ENCODE results near the gene IRS2. TPM values are rescaled to one million over a fixed set of nuclear protein-coding genes. Genes with fewer than 3 reads are reported as not detected.

IRS2 gene
- total RNA-seq, 6 experiments from 2014 or later: 8.8 to 26.0 (median 17.5) TPM

DNA sequence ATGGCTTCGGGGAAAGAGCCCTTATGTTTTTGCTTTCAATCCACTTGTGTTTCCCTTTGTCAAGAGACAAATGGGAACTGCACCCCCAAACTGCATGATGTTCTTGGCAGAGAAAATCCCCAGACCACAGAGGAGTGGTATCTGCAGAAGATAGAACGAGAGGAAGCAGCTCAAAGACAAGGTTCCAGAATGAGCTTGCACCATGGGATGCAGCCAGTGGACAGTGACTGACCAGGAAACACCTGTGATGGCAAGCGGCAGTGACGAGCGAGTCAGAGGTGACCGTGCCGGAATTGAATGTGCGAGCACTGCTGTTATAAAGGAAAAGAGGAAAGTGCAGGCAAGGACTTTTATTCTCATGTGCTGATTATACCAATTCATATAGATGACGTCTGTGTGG lies 46.3 kb downstream of the IRS2 start:
- Histone ChIP-seq H3K36me3 (no peaks in the 10 kb centered on the region), H3K27me3 (no peaks in the 10 kb centered on the region), H3K4me3 (no peak overlapping the region), H3K9me3 (no peaks in the 10 kb centered on the region), H3K4me1 (peaks cover 0 to 3% (median 0%) of the 10 kb centered on the region in 4 donors), H3K27ac (no peak overlapping the region)
- TF ChIP-seq, protein P1, sequence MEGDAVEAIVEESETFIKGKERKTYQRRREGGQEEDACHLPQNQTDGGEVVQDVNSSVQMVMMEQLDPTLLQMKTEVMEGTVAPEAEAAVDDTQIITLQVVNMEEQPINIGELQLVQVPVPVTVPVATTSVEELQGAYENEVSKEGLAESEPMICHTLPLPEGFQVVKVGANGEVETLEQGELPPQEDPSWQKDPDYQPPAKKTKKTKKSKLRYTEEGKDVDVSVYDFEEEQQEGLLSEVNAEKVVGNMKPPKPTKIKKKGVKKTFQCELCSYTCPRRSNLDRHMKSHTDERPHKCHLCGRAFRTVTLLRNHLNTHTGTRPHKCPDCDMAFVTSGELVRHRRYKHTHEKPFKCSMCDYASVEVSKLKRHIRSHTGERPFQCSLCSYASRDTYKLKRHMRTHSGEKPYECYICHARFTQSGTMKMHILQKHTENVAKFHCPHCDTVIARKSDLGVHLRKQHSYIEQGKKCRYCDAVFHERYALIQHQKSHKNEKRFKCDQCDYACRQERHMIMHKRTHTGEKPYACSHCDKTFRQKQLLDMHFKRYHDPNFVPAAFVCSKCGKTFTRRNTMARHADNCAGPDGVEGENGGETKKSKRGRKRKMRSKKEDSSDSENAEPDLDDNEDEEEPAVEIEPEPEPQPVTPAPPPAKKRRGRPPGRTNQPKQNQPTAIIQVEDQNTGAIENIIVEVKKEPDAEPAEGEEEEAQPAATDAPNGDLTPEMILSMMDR (IDR thresholded peaks at IDR 0.05): no peak
- TF ChIP-seq POLR2A (IDR thresholded peaks at IDR 0.05): no peak
- DNase-seq: no peak
- intact Hi-C loops (cut with DNase I): no loop called here
- ATAC-seq: no peak
- WGBS (ENCODE audit: insufficient coverage, low coverage, low lambda C conversion rate, missing lambda C conversion rate): 74% methylated on average over 9 of the region's 9 CpGs

DNA sequence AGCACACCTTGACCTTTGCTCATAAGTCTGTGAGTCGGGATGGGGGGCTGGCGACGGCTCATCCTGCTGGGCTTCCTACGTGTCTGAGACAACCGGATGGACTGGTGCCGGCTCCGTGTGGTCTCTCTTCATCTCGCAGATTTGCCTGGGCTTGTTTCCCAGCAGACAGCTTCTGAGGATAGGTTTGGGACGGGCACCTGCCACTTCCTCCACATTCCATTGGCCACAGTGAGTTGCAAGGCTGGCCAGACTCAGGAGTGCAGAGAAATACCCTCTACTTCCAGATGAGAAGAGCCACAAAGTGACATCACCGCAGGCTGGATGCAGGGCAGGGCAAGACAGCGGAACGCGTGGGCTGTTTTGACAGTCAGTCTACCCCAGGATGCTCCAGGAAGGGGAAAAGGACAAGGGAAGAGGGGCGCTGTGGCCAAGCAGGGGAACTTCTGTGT lies 48.1 kb downstream of the IRS2 start:
- intact Hi-C loops (cut with DNase I): no loop called here
- Histone ChIP-seq H3K27ac (no peak overlapping the region), H3K36me3 (no peaks in the 10 kb centered on the region), H3K9me3 (no peaks in the 10 kb centered on the region), H3K4me3 (no peak overlapping the region), H3K4me1 (peaks cover 0 to 3% (median 0%) of the 10 kb centered on the region in 4 donors), H3K27me3 (no peaks in the 10 kb centered on the region)
- no peak for ATAC-seq
- WGBS (ENCODE audit: insufficient coverage, low coverage, low lambda C conversion rate, missing lambda C conversion rate): 70% methylated on average over 4 of the region's 14 CpGs
- no peak for DNase-seq
- TF ChIP-seq, protein P1 (IDR thresholded peaks at IDR 0.05): no peak
- no peak for TF ChIP-seq POLR2A (IDR thresholded peaks at IDR 0.05)

DNA sequence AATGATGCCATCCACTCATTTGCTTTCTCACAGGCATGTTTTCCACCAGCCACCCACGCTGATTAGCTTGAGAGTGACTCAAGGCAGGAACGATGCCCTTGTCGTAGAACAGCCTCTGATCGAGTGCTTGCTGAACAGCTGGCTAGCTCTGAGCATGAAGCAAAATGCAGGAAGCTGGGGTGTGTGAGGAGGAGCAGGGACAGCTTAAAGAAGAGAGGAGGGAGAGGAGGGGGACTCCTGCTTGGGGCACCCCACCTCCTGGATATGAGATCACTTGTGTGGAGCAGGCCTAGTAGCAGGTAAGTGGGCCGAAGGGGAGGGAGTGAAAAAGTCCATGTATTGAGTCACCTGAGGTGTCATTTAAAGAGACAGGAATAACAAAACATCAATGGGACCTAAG lies 48.8 kb downstream of the IRS2 start:
- intact Hi-C loops (cut with DNase I): no loop called here
- ATAC-seq (no peak), DNase-seq (no peak)
- Histone ChIP-seq H3K4me3 (no peak overlapping the region), H3K36me3 (no peaks in the 10 kb centered on the region), H3K4me1 (no peaks in the 10 kb centered on the region), H3K9me3 (no peaks in the 10 kb centered on the region), H3K27me3 (no peaks in the 10 kb centered on the region), H3K27ac (no peak overlapping the region)
- no peak for TF ChIP-seq POLR2A (IDR thresholded peaks at IDR 0.05)
- TF ChIP-seq, protein P1 (IDR thresholded peaks at IDR 0.05): no peak
- 56% methylated on average over 2 of the region's 5 CpGs for WGBS (ENCODE audit: insufficient coverage, low coverage, low lambda C conversion rate, missing lambda C conversion rate)

- ATAC-seq (no peak), DNase-seq (no peak)
- Histone ChIP-seq H3K9me3 (no peaks in the 10 kb centered on the region), H3K4me3 (no peak overlapping the region), H3K27me3 (no peaks in the 10 kb centered on the region), H3K36me3 (no peaks in the 10 kb centered on the region), H3K27ac (no peak overlapping the region), H3K4me1 (no peaks in the 10 kb centered on the region)
- WGBS (ENCODE audit: insufficient coverage, low coverage, low lambda C conversion rate, missing lambda C conversion rate): 85% methylated on average over 12 of the region's 13 CpGs
- TF ChIP-seq, protein P1 (IDR thresholded peaks at IDR 0.05): no peak
- TF ChIP-seq POLR2A (IDR thresholded peaks at IDR 0.05): no peak
- intact Hi-C loops (cut with DNase I): no loop called here
Observed at GRCh38 chr13:109737046-109737573, 49.3 kb downstream of the IRS2 start.
